Spleen (tissue), 11 donors: ENCODE data around the gene PAK4. TPM values are rescaled to one million over a fixed set of nuclear protein-coding genes. Genes with fewer than 3 reads are reported as not detected.
"Not testable (repeated sequence)": the region's sequence is repeated elsewhere in the genome, so short reads cannot be mapped to it uniquely, and the experiment has no call there.

Experiments
- DNase-seq: peaks from one replicate; pipeline ENCODE4 v3.0.0-alpha.2; 2020
- H3K27ac ChIP-seq, 8 donors: fragments of 200-600 bp; sonication (generic) in 7 of 8; 1 replicate in 4 of 8; 2 replicates in 4 of 8; pipeline versions ENCODE4 v1.5.0 to v1.8.0; 2016 to 2021; ENCODE audit warnings: inconsistent platforms in 4 of 8, mild to moderate bottlenecking in 4 of 8, moderate library complexity in 1 of 8
- H3K27me3 ChIP-seq, 7 donors: fragments of 200-600 bp; sonication (generic) in 6 of 7; replicated peaks in 1 of 7; 1 replicate in 4 of 7; 2 replicates in 3 of 7; pipeline versions ENCODE4 v1.5.0 to v1.8.0; 2016 to 2021; ENCODE audit warnings: inconsistent platforms in 3 of 7, mild to moderate bottlenecking in 1 of 7
- H3K36me3 ChIP-seq, 6 donors: fragments of 200-600 bp; sonication (generic) in 5 of 6; 1 replicate in 4 of 6; 2 replicates in 2 of 6; pipeline versions ENCODE4 v1.5.0 to v1.8.0; 2016 to 2021; ENCODE audit warnings: inconsistent platforms in 2 of 6
- H3K4me1 ChIP-seq, 6 donors: fragments of 200-600 bp; sonication (generic) in 5 of 6; 1 replicate in 3 of 6; 2 replicates in 3 of 6; pipeline versions ENCODE4 v1.5.0 to v1.8.0; 2016 to 2021; ENCODE audit warnings: inconsistent platforms in 3 of 6
- H3K4me3 ChIP-seq, 8 donors: fragments of 200-600 bp; sonication (generic) in 7 of 8; 1 replicate in 4 of 8; 2 replicates in 4 of 8; pipeline versions ENCODE4 v1.5.0 to v1.8.0; 2016 to 2021; ENCODE audit warnings: inconsistent platforms in 4 of 8, mild to moderate bottlenecking in 4 of 8, moderate library complexity in 2 of 8
- H3K9me3 ChIP-seq, 8 donors: fragments of 200-600 bp; sonication (generic) in 7 of 8; 1 replicate in 4 of 8; 2 replicates in 4 of 8; pipeline versions ENCODE4 v1.5.0 to v1.8.0; 2016 to 2021; ENCODE audit warnings: inconsistent platforms in 4 of 8
- CTCF ChIP-seq, 11 experiments: fragments of 200-600 bp in 7 of 11; fragments of 450-650 bp in 4 of 11; sonication (generic) in 4 of 11; IDR thresholded peaks in 8 of 11; conservative IDR thresholded peaks in 3 of 11; 1 replicate in 7 of 11; 2 replicates in 4 of 11; pipeline versions ENCODE4 v1.4.0 to v1.8.0; 2016 to 2021; ENCODE audit warnings: antibody characterized with exemption in 11 of 11, inconsistent platforms in 4 of 11, mild to moderate bottlenecking in 1 of 11
- POLR2A ChIP-seq, 3 donors: fragments of 450-650 bp; IDR thresholded peaks; one replicate each; pipeline ENCODE4 v1.5.1; 2017; ENCODE audit warnings: antibody characterized with exemption in 3 of 3, mild to moderate bottlenecking in 1 of 3
- POLR2AphosphoS5 ChIP-seq, 3 donors: sonication (generic); formaldehyde crosslinking; IDR thresholded peaks; one replicate each; pipeline ENCODE4 v1.5.1; 2017; ENCODE audit warnings: antibody characterized with exemption in 3 of 3
- WGBS, 5 donors: extraction: QIAGEN DNeasy Blood & Tissue Kit in 3 of 5; methylation state at CpG; one replicate each; pipeline versions ENCODE4 v1.1.5 to v1.1.7; 2013 to 2018; 5-methylcytosine and 5-hydroxymethylcytosine counted together
- intact Hi-C: fragments of 100-400 bp; cut with DNase I; formaldehyde crosslinking; loops from one replicate; pipeline ENCODE4 v1.15.0; 2023; ENCODE audit warnings: low total_unique reads
- polyA plus RNA-seq, 3 donors: library from polyadenylated mRNA; stranded (reverse); fragments of 200-250 nt; gene quantifications; one replicate each; pipeline ENCODE4 v1.2.1, GENCODE V29; 2013
- total RNA-seq, 7 donors: library from RNA; depleted of rRNA in 3 of 7; stranded (reverse); fragments of >200 nt in 3 of 7; fragmentation: NEBNext Ultra II Directional in 4 of 7; extraction: Animal tissue kit (Norgen Biotek cat#: 25700) in 4 of 7; gene quantifications; one replicate each; pipeline versions ENCODE4 v1.1.0 to v1.2.1, GENCODE V29; 2016 to 2021
- donor health status: healthy with polysubstance abuse.
- donor health status: DM: no; HTN: no; CAD: no; lungs with moderate emphysema.
- donor health status: DM: no; HTN: no; CAD: no.
- donor health status: Bipolar disorder and iron deficiency.
- donor health status: healthy.
- donor health status: DM: no; HTN: no; CAD: no.
- donor health status: DM: yes; HTN: yes; CAD: no.

The PAK4 gene
- total and polyA plus RNA-seq, 10 donors = 5.2 to 27.8 (median 14.7) TPM

GRCh38 chr19:39115105-39115847 lies 10.3 kb upstream of the PAK4 start:
- peaks cover 0 to 26% (median 0%) of the 10 kb centered on the region in 7 donors for H3K27me3 ChIP-seq
- no peaks in the 10 kb centered on the region for H3K36me3 ChIP-seq
- WGBS, 5 donors = 70 to 86% (median 80%) methylated on average over 10 to 11 of the region's 11 CpGs
- peaks cover 0 to 4% (median 0%) of the 10 kb centered on the region in 6 donors for H3K4me1 ChIP-seq
- TF ChIP-seq POLR2AphosphoS5 (IDR thresholded peaks at IDR 0.05) (no peak), POLR2A (IDR thresholded peaks at IDR 0.05) (no peak), CTCF (IDR thresholded peaks at IDR 0.05 in 8 of 11, conservative IDR thresholded peaks at IDR 0.05 in 3 of 11) (no peak)
- H3K27ac ChIP-seq = no peak overlapping the region
- intact Hi-C loops = no loop called here
- H3K9me3 ChIP-seq = no peaks in the 10 kb centered on the region
- no peak for DNase-seq
- no peak overlapping the region for H3K4me3 ChIP-seq

GRCh38 chr19:39117023-39117422 lies 8.6 kb upstream of the PAK4 start:
- H3K36me3 ChIP-seq, H3K4me3 ChIP-seq, H3K4me1 ChIP-seq, intact Hi-C loops, H3K27ac ChIP-seq, H3K9me3 ChIP-seq, DNase-seq: not testable (repeated sequence)
- peaks cover 0 to 21% (median 0%) of the 10 kb centered on the region in 7 donors for H3K27me3 ChIP-seq
- WGBS, 5 donors = 84 to 88% (median 86%) methylated on average over 8 of the region's 8 CpGs

- H3K4me3 ChIP-seq = no peak overlapping the region
- H3K27me3 ChIP-seq = peaks cover 0 to 14% (median 0%) of the 10 kb centered on the region in 7 donors
- intact Hi-C loops = loop anchor here (5.0 to 10.0 kb wide), 3 partner anchors 65 to 415 kb away; partner anchors contain the start of gene EID2B
- no peaks in the 10 kb centered on the region for H3K9me3 ChIP-seq
- no peak for DNase-seq
- H3K27ac ChIP-seq = no peak overlapping the region
- H3K4me1 ChIP-seq = peaks cover 0 to 16% (median 8%) of the 10 kb centered on the region in 6 donors
- WGBS, 5 donors = 57 to 95% (median 82%) methylated on average over 1 of the region's 1 CpG
- TF ChIP-seq CTCF (IDR thresholded peaks at IDR 0.05 in 8 of 11, conservative IDR thresholded peaks at IDR 0.05 in 3 of 11) (no peak), POLR2A (IDR thresholded peaks at IDR 0.05) (no peak), POLR2AphosphoS5 (IDR thresholded peaks at IDR 0.05) (no peak)
- H3K36me3 ChIP-seq = no peaks in the 10 kb centered on the region
Observed at GRCh38 chr19:39119830-39120229, 5.8 kb upstream of the PAK4 start.

GRCh38 chr19:39122934-39123731 lies 2.5 kb upstream of the PAK4 start:
- H3K4me3 ChIP-seq = no peak overlapping the region
- intact Hi-C loops = loop anchor here (5.0 to 10.0 kb wide), 3 partner anchors 62 to 412 kb away; partner anchors contain the start of gene EID2B
- H3K27me3 ChIP-seq = peaks cover 0 to 14% (median 0%) of the 10 kb centered on the region in 7 donors
- no peak for DNase-seq
- no peaks in the 10 kb centered on the region for H3K9me3 ChIP-seq
- TF ChIP-seq POLR2AphosphoS5 (IDR thresholded peaks at IDR 0.05) (no peak), CTCF (IDR thresholded peaks at IDR 0.05 in 8 of 11, conservative IDR thresholded peaks at IDR 0.05 in 3 of 11) (no peak), POLR2A (IDR thresholded peaks at IDR 0.05) (no peak)
- H3K4me1 ChIP-seq = peaks cover 0 to 48% (median 33%) of the 10 kb centered on the region in 6 donors
- no peak overlapping the region for H3K27ac ChIP-seq
- 81 to 92% (median 87%) methylated on average over 18 of the region's 18 CpGs for WGBS, 5 donors
- H3K36me3 ChIP-seq = no peaks in the 10 kb centered on the region
